Thoracic aorta (tissue), 2 donors: ENCODE results near the gene ACOT2. TPM values are rescaled to one million over a fixed set of nuclear protein-coding genes. Genes with fewer than 3 reads are reported as not detected.

Source experiments
- ATAC-seq: fragments of 150-250 bp; one replicate; pipeline ENCODE4 v1.8.0; 2017; ENCODE audit warnings: low read depth; ENCODE audit not compliant: insufficient number of reproducible peaks, low FRiP score
- DNase-seq: peaks from one replicate; pipeline ENCODE4 v3.0.0-alpha.2; 2020; ENCODE audit warnings: low spot score
- H3K27ac ChIP-seq, 2 donors: fragments of 200-600 bp; sonication (generic); 1 replicate in 1 of 2; 2 replicates in 1 of 2; pipeline ENCODE4 v1.5.1; 2016; ENCODE audit warnings: mild to moderate bottlenecking in 2 of 2, moderate library complexity in 2 of 2
- H3K27me3 ChIP-seq: fragments of 200-600 bp; sonication (generic); replicated peaks from 2 replicates; pipeline ENCODE4 v1.6.0; 2016; ENCODE audit warnings: mild to moderate bottlenecking; ENCODE audit not compliant: insufficient read depth
- H3K36me3 ChIP-seq: fragments of 200-600 bp; sonication (generic); one replicate; pipeline ENCODE4 v1.5.1; 2016
- H3K4me1 ChIP-seq, 2 donors: fragments of 200-600 bp; sonication (generic); 1 replicate in 1 of 2; 2 replicates in 1 of 2; pipeline versions ENCODE4 v1.5.1 to v1.6.0; 2016; ENCODE audit warnings: low read depth in 2 of 2, mild to moderate bottlenecking in 1 of 2; ENCODE audit not compliant: control insufficient read depth in 1 of 2
- H3K4me3 ChIP-seq: fragments of 200-600 bp; sonication (generic); 2 replicates; pipeline ENCODE4 v1.5.1; 2016; ENCODE audit warnings: mild to moderate bottlenecking
- H3K9me3 ChIP-seq: fragments of 200-600 bp; sonication (generic); 2 replicates; pipeline ENCODE4 v1.5.1; 2016
- total RNA-seq, 2 donors: library from RNA; depleted of rRNA; stranded (reverse); fragments of >200 nt; gene quantifications; one replicate each; pipeline versions ENCODE4 v1.1.0 to v1.2.3, GENCODE V29; 2016
- TF ChIP-seq, protein P1 (sequence below): fragments of 200-600 bp; sonication (generic); IDR thresholded peaks from one replicate; pipeline ENCODE4 v1.5.1; 2019; ENCODE audit warnings: antibody characterized with exemption

ACOT2 gene
- total RNA-seq, 2 donors from 2014 or later, result 14.0 to 44.5 TPM

DNA sequence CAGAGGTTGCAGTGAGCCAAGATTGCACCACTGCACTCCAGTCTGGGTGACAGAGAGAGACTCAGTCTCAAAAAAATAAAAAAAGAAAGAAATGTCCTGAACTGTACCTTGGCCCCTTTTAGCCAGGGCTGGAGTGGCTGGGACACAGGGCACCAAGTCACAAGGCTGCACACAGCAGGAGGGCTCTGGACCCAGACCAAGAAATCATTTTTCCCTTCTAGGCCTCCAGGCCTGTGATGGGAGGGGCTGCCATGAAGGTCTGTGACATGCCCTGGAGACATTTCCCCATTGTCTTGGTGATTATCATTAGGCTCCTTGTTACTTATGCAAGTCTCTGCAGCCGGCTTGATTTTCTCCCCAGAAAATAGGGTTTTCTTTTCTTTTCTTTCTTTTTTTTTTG is 38.2 kb downstream of the ACOT2 start:
- no peak overlapping the region for H3K27ac ChIP-seq
- TF ChIP-seq, protein P1, sequence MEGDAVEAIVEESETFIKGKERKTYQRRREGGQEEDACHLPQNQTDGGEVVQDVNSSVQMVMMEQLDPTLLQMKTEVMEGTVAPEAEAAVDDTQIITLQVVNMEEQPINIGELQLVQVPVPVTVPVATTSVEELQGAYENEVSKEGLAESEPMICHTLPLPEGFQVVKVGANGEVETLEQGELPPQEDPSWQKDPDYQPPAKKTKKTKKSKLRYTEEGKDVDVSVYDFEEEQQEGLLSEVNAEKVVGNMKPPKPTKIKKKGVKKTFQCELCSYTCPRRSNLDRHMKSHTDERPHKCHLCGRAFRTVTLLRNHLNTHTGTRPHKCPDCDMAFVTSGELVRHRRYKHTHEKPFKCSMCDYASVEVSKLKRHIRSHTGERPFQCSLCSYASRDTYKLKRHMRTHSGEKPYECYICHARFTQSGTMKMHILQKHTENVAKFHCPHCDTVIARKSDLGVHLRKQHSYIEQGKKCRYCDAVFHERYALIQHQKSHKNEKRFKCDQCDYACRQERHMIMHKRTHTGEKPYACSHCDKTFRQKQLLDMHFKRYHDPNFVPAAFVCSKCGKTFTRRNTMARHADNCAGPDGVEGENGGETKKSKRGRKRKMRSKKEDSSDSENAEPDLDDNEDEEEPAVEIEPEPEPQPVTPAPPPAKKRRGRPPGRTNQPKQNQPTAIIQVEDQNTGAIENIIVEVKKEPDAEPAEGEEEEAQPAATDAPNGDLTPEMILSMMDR, result no peak
- no peaks in the 10 kb centered on the region for H3K9me3 ChIP-seq
- ATAC-seq (no peak), DNase-seq (no peak)
- no peaks in the 10 kb centered on the region for H3K36me3 ChIP-seq
- no peak overlapping the region for H3K4me3 ChIP-seq
- no peaks in the 10 kb centered on the region for H3K27me3 ChIP-seq
- peaks cover 0 to 4% of the 10 kb centered on the region in 2 donors for H3K4me1 ChIP-seq

DNA sequence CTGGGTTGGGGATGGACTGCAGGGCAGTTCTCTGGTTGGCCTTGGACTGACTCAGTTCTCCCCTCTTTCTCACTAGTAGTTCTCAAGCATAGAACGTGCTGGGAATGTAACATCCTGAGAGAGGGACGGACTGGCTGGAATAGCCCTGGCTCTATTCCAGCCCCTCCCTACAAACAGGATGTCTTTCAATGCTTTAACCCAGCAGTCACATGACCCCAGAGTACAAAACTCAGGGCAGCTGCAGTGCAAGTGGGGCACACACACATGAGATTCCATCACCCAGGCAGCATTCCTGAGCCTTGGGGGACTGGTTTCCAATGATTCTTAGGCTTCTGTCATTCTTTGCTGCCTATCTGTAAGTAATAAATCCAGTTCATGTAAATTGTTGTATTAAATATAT is 41.7 kb downstream of the ACOT2 start:
- Histone ChIP-seq H3K9me3 (no peaks in the 10 kb centered on the region), H3K4me3 (no peak overlapping the region), H3K27ac (no peak overlapping the region), H3K27me3 (no peaks in the 10 kb centered on the region), H3K36me3 (no peaks in the 10 kb centered on the region), H3K4me1 (peaks cover 0 to 9% of the 10 kb centered on the region in 2 donors)
- no peak for DNase-seq
- no peak for ATAC-seq
- TF ChIP-seq, protein P1, result no peak

DNA sequence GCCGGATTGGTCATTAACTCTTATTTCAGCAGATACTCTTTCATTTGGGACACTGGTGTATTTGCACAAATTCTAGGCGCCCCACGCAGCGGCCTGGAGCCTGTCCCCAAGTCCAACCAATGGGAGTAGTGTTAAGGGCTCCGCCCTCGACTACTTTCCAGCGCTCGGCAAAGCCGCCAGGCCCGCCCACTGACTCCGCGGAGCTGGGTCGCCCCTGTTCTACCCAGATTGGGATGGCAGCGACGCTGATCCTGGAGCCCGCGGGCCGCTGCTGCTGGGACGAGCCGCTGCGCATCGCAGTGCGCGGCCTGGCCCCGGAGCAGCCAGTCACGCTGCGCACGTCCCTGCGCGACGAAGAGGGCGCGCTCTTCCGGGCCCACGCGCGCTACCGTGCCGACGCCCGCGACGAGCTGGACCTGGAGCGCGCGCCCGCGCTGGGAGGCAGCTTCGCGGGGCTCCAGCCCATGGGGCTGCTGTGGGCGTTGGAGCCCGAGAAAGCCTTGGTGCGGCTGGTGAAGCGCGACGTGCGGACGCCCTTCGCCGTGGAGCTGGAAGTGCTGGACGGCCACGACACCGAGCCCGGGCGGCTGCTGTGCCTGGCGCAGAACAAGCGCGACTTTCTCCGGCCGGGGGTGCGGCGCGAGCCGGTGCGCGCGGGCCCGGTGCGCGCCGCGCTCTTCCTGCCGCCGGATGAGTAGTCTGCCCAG is 43.5 kb downstream of the ACOT2 start, which contains the start of gene ACOT6:
ACOT6 (plus strand) TSS at position 179 of the 707 bp plus-strand sequence; CDS start at position 234, 55 bp downstream.
- Histone ChIP-seq H3K27me3 (no peaks in the 10 kb centered on the region), H3K36me3 (no peaks in the 10 kb centered on the region), H3K4me3 (peak within 1 kb of the TSS; percentile 87), H3K4me1 (peaks cover 0 to 9% of the 10 kb centered on the region in 2 donors), H3K27ac (peak within 1 kb of the TSS; percentile 87 to 90), H3K9me3 (no peaks in the 10 kb centered on the region)
- peak; percentile 68 for ATAC-seq
- DNase-seq, result peak; percentile 9
- TF ChIP-seq, protein P1, result no peak

DNA sequence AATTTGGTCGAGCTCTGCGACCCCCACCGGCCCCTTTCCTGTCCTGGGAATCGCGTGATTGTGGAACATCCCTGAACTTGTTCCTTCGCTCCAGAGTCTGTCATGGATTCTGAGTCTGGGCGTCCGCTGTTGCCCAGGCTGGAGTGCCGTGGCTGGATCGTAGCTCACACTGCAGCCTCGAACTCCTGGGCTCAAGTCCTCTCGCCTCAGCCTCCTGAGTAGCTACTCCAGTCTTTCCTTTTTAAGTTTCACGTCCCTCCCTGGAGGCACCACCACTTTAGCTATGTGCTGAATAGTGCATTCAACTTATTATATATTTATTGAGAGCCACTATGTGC is 44.0 kb downstream of the ACOT2 start:
- H3K4me3 ChIP-seq, result peak overlapping the region; percentile 87
- H3K36me3 ChIP-seq, result no peaks in the 10 kb centered on the region
- no peaks in the 10 kb centered on the region for H3K27me3 ChIP-seq
- ATAC-seq, result no peak
- peaks cover 0 to 9% of the 10 kb centered on the region in 2 donors for H3K4me1 ChIP-seq
- H3K27ac ChIP-seq, result peak overlapping the region; percentile 87 to 90
- TF ChIP-seq, protein P1, result no peak
- DNase-seq, result no peak
- no peaks in the 10 kb centered on the region for H3K9me3 ChIP-seq

DNA sequence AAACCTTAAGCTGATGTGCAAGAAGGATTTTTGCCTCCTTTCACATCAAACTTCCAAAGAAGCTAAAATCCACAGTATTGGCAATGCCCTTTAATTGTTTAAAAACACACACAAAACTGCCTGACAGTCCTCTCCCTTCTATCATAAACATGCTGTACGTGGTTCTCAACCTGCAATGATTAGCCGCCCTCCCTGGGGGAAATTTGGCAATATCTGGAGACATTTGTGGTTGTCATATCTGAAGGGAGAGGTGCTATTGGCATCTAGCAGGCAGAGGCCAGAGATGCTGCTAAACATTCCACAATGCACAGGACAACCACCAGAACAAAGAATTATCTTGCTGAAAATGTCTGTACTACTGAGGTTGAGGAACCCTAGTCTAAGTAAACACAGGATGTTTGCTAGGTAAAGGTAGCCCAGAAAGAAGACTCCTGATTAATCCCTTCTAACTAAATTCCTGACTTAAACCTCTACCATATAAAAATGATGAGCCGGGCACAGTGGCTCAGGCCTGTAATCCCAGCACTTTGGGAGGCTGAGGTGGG is 44.5 kb downstream of the ACOT2 start:
- no peaks in the 10 kb centered on the region for H3K9me3 ChIP-seq
- no peak for ATAC-seq
- H3K4me1 ChIP-seq, result peaks cover 0 to 9% of the 10 kb centered on the region in 2 donors
- TF ChIP-seq, protein P1, result no peak
- no peaks in the 10 kb centered on the region for H3K36me3 ChIP-seq
- H3K27me3 ChIP-seq, result no peaks in the 10 kb centered on the region
- DNase-seq, result no peak
- H3K27ac ChIP-seq, result peak overlapping the region; percentile 87 to 90
- peak overlapping the region; percentile 87 for H3K4me3 ChIP-seq
